C4-2B (cell line): Measurements from ENCODE around the gene ITGA5.

Experiments
- CTCF ChIP-seq: fragments of 450-650 bp; conservative IDR thresholded peaks from 2 replicates; pipeline ENCODE4 v1.5.1; 2017; ENCODE audit warnings: mild to moderate bottlenecking
- ZFX ChIP-seq: fragments of 450-650 bp; IDR thresholded peaks from 2 replicates; pipeline ENCODE4 v1.6.1; 2017

GRCh38 chr12:54407183-54407905 lies 11.7 kb downstream of the ITGA5 start:
- TF ChIP-seq CTCF (no peak), ZFX (no peak)
